OCI-LY7 (cell line): Measurements from ENCODE around the gene LRP8. TPM values are rescaled to one million over a fixed set of nuclear protein-coding genes. Genes with fewer than 3 reads are reported as not detected.

Source experiments
- BruUV-seq: library from RNA; stranded (reverse); fragments of 400-500 nt; replicated peaks from 2 replicates; lab custom pipeline; 2021; lab: Mats Ljungman, UMichigan
- CTCF ChIA-PET: fragments of 300-600 bp; sonication (Branson Sonifier 250); formaldehyde crosslinking; loops from one replicate; lab custom pipeline; 2022; ENCODE audit warnings: antibody characterized with exemption; ENCODE audit not compliant: unreplicated experiment; lab: Charles Lee
- POLR2A ChIA-PET: fragments of 300-600 bp; sonication (Branson Sonifier 250); formaldehyde crosslinking; loops from one replicate; lab custom pipeline; 2022; ENCODE audit warnings: antibody characterized with exemption; lab: Charles Lee
- DNase-seq: peaks from one replicate; pipeline ENCODE4 v3.0.0-alpha.2; 2015; ENCODE audit warnings: low spot score
- H2AFZ ChIP-seq: fragments of 200-600 bp; sonication (generic), shearing (Covaris generic); 2 replicates; pipeline ENCODE4 v1.6.1; 2014; ENCODE audit warnings: mild to moderate bottlenecking, antibody characterized with exemption, low read length, moderate library complexity
- H3K27ac ChIP-seq: fragments of 200-600 bp; sonication (generic); 2 replicates; pipeline ENCODE4 v1.5.1; 2014; ENCODE audit warnings: mixed run types, low read depth, mild to moderate bottlenecking, moderate library complexity, low read length, inconsistent platforms; ENCODE audit not compliant: poor library complexity, severe bottlenecking
- H3K36me3 ChIP-seq: fragments of 200-600 bp; sonication (generic); 2 replicates; pipeline ENCODE4 v1.6.1; 2014; ENCODE audit warnings: mild to moderate bottlenecking, antibody characterized with exemption, low read length, moderate library complexity, mixed read lengths; ENCODE audit not compliant: insufficient read depth
- H3K4me1 ChIP-seq: fragments of 200-600 bp; sonication (generic); 2 replicates; pipeline ENCODE4 v1.5.1; 2014; ENCODE audit warnings: mild to moderate bottlenecking, low read length; ENCODE audit not compliant: insufficient read depth, poor library complexity, severe bottlenecking
- H3K4me2 ChIP-seq: fragments of 200-600 bp; sonication (generic); 2 replicates; pipeline ENCODE4 v1.6.1; 2014; ENCODE audit warnings: mild to moderate bottlenecking, low read length
- H3K4me3 ChIP-seq: fragments of 200-600 bp; sonication (generic); 2 replicates; pipeline ENCODE4 v1.5.1; 2014; ENCODE audit warnings: mild to moderate bottlenecking, low read depth, low read length; ENCODE audit not compliant: poor library complexity, severe bottlenecking
- H3K79me2 ChIP-seq: fragments of 200-600 bp; sonication (generic); 2 replicates; pipeline ENCODE4 v1.6.1; 2016; ENCODE audit warnings: low read depth, mild to moderate bottlenecking, low read length, moderate library complexity, mixed read lengths; ENCODE audit not compliant: insufficient read depth
- H3K9me2 ChIP-seq: fragments of 200-600 bp; sonication (generic); 2 replicates; pipeline ENCODE4 v1.6.1; 2016; ENCODE audit warnings: mild to moderate bottlenecking, low read length, mixed read lengths; ENCODE audit not compliant: insufficient read depth
- H3K9me3 ChIP-seq: fragments of 200-600 bp; sonication (generic); 2 replicates; pipeline ENCODE4 v1.6.1; 2014; ENCODE audit warnings: mild to moderate bottlenecking, mixed run types, low read length, mixed read lengths
- H4K20me1 ChIP-seq: fragments of 200-600 bp; sonication (generic); 2 replicates; pipeline ENCODE4 v1.6.1; 2014; ENCODE audit warnings: mild to moderate bottlenecking, antibody characterized with exemption, low read length, moderate library complexity, mixed read lengths; ENCODE audit not compliant: insufficient read depth
- CTCF ChIP-seq: fragments of 200-600 bp; sonication (generic); conservative IDR thresholded peaks from 2 replicates; pipeline ENCODE4 v1.5.1; 2014; ENCODE audit warnings: mild to moderate bottlenecking, antibody characterized with exemption, low read length, moderate library complexity, mixed read lengths
- EZH2phosphoT487 ChIP-seq: fragments of 200-600 bp; sonication (generic); IDR thresholded peaks from 2 replicates; pipeline ENCODE4 v1.6.1; 2018; ENCODE audit warnings: low read depth, borderline replicate concordance, mild to moderate bottlenecking, mixed run types, antibody characterized with exemption, low read length, moderate library complexity, mixed read lengths
- intact Hi-C: fragments of 100-400 bp; cut with micrococcal nuclease; formaldehyde crosslinking; loops from one replicate; pipeline ENCODE4 v1.10.0; 2022; ENCODE audit not compliant: unreplicated experiment
- total RNA-seq, 2 experiments: library from RNA; depleted of rRNA in 1 of 2; stranded (reverse); fragments of >200 nt in 1 of 2; shearing (Covaris generic) in 1 of 2; gene quantifications; 2 replicates each; pipeline ENCODE4 v1.2.3, GENCODE V29; 2014 to 2022

Gene LRP8
- total RNA-seq, 2 experiments from 2014 or later, result 65.6 to 70.0 TPM

DNA sequence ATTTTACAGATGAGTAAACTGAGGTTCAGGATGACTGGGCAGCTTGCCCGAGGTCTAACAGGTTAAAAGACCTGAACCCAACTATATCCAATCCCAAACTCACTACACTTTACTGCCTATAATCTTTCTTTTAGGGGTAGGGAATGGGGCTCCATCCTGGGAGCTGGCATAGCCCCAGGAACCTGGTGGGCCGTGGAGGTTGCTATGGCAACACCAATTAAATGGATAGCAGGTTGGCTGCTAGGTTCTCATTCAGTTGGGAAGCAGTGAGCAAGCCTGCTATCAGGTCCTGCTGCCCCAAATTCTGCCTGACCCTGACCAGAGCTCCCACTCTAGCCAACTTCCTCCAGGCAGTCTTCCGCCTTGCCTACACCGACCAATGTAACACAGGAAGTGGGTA, 40.9 kb downstream of the LRP8 start:
- BruUV-seq, result no TSS peak
- TF ChIP-seq CTCF (no peak), EZH2phosphoT487 (no peak)
- H3K9me3 ChIP-seq, result no peaks in the 10 kb centered on the region
- ChIA-PET CTCF (interaction anchor here (0.6 kb wide), 1 partner anchor 172 kb away, joined by 3 read pairs; the partner anchor contains the start of gene DMRTB1), POLR2A (interaction anchor here (0.6 kb wide), 1 partner anchor 245 kb away, joined by 4 read pairs; no protein-coding TSS in a partner anchor)
- H2AFZ ChIP-seq, result no peak overlapping the region
- H3K27ac ChIP-seq, result no peak overlapping the region
- H3K4me3 ChIP-seq, result no peak overlapping the region
- no peaks in the 10 kb centered on the region for H4K20me1 ChIP-seq
- H3K4me2 ChIP-seq, result no peak overlapping the region
- H3K4me1 ChIP-seq, result no peaks in the 10 kb centered on the region
- intact Hi-C loops, result no loop called here
- H3K79me2 ChIP-seq, result no peaks in the 10 kb centered on the region
- H3K36me3 ChIP-seq, result peaks cover 88% of the 10 kb centered on the region
- no peak for DNase-seq
- H3K9me2 ChIP-seq, result no peaks in the 10 kb centered on the region

DNA sequence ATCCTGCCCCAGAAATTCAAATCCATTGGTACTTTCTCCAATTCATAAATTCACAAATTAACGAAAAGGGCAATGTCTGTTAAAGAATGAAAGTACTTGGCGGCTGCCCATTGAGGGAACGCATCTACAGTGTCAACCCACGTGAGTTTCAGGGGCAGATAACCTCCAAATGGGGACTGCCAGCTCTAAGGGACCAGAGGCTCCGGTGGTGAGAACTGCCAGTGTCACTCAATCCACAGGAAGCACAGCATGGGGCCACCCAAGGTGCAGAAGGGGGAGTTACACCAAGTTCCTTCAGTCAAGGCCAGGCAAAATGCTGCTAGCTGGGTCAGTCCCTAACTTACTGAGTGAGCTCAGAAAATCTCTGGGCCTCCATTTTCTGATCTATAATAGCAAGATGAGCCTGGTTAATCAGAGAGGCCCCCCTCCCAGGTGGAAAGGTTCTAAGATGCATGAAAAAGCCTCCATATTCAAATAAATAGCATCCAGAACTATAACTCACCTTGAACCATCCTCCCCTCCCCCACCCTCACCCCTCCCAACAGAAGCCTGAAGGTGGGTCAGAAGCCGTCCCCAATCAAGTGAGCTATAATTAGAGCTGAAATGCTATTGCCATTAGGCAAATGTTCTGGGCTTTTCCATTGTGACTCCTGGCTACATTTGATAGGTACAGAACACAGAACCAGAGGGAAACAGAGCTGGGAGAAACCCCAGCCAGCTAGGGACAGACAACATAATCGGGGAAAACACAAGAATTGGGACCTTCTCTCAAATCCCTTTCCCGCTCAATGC, 41.7 kb downstream of the LRP8 start:
- TF ChIP-seq EZH2phosphoT487, result no peak
- no peak for TF ChIP-seq CTCF
- CTCF ChIA-PET, result interaction anchor here (0.6 kb wide), 1 partner anchor 173 kb away, joined by 3 read pairs; the partner anchor contains the start of gene DMRTB1
- Histone ChIP-seq H2AFZ (no peak overlapping the region), H3K4me2 (no peak overlapping the region), H3K36me3 (peaks cover 87% of the 10 kb centered on the region), H3K27ac (no peak overlapping the region), H3K9me2 (no peaks in the 10 kb centered on the region), H3K4me3 (no peak overlapping the region), H3K9me3 (no peaks in the 10 kb centered on the region), H4K20me1 (no peaks in the 10 kb centered on the region), H3K4me1 (no peaks in the 10 kb centered on the region), H3K79me2 (no peaks in the 10 kb centered on the region)
- intact Hi-C loops, result no loop called here
- BruUV-seq, result no TSS peak
- POLR2A ChIA-PET, result no interaction called here
- no peak for DNase-seq

GRCh38 chr1:53285546-53285945, 42.3 kb downstream of the LRP8 start:
- no peak for TF ChIP-seq EZH2phosphoT487
- TF ChIP-seq CTCF, result no peak
- Histone ChIP-seq H3K36me3 (peaks cover 88% of the 10 kb centered on the region), H3K4me2 (no peak overlapping the region), H3K9me3 (no peaks in the 10 kb centered on the region), H3K4me3 (no peak overlapping the region), H3K79me2 (no peaks in the 10 kb centered on the region), H4K20me1 (no peaks in the 10 kb centered on the region), H2AFZ (no peak overlapping the region), H3K4me1 (no peaks in the 10 kb centered on the region), H3K9me2 (no peaks in the 10 kb centered on the region), H3K27ac (no peak overlapping the region)
- CTCF ChIA-PET, result no interaction called here
- DNase-seq, result no peak
- BruUV-seq, result no TSS peak
- POLR2A ChIA-PET, result no interaction called here
- intact Hi-C loops, result no loop called here
